Measurements from ENCODE around the gene SGCD.
A peak's percentile ranks its signal among the peaks of the same experiment; 100 is the strongest.

SGCD gene

GRCh38 chr5:156680831-156681230, 353.9 kb downstream of the SGCD start:
- no peaks in the 10 kb centered on the region for H3K27me3 ChIP-seq (ENCODE audit: insufficient read depth, low read length, poor library complexity, severe bottlenecking)
- no peak overlapping the region for H2AFZ ChIP-seq (ENCODE audit: low read length)
- no peaks in the 10 kb centered on the region for H4K20me1 ChIP-seq (ENCODE audit: insufficient read depth, low read length, poor library complexity, severe bottlenecking)
- peaks cover 8% of the 10 kb centered on the region; the same call in 1 of the 2 replicates for H3F3A ChIP-seq (ENCODE audit: low read depth)
- no peaks in the 10 kb centered on the region for H3K79me2 ChIP-seq (ENCODE audit: insufficient read depth, low read length)
- H3K4me1 ChIP-seq (ENCODE audit: insufficient read depth, low read length, poor library complexity, severe bottlenecking): peaks cover 84% of the 10 kb centered on the region
- H3K4me2 ChIP-seq (ENCODE audit: low read depth, low read length, poor library complexity, severe bottlenecking): peak overlapping the region; percentile 72
- H3K9me2 ChIP-seq (replicated peaks; ENCODE audit: low read depth, low read length): no peaks in the 10 kb centered on the region
- TF ChIP-seq CTCF (conservative IDR thresholded peaks at IDR 0.05; ENCODE audit: low read length): no peak
- TF ChIP-seq EZH2phosphoT487 (IDR thresholded peaks at IDR 0.05; ENCODE audit: borderline replicate concordance): no peak
- H3K4me3 ChIP-seq (ENCODE audit: low read length, poor library complexity, severe bottlenecking): no peak overlapping the region
- H3K9me3 ChIP-seq (ENCODE audit: insufficient read depth, low read depth, low read length): no peaks in the 10 kb centered on the region
- H3K36me3 ChIP-seq (ENCODE audit: insufficient read depth, low read length): no peaks in the 10 kb centered on the region
- H3K9ac ChIP-seq (ENCODE audit: low read depth, low read length, poor library complexity, severe bottlenecking): peak overlapping the region; percentile 83

GRCh38 chr5:156681265-156681664, 354.3 kb downstream of the SGCD start:
- Histone ChIP-seq H3K4me2 (ENCODE audit: low read depth, low read length, poor library complexity, severe bottlenecking) (peak overlapping the region; percentile 72), H3F3A (ENCODE audit: low read depth) (peaks cover 8% of the 10 kb centered on the region; the same call in 1 of the 2 replicates), H3K27me3 (ENCODE audit: insufficient read depth, low read length, poor library complexity, severe bottlenecking) (no peaks in the 10 kb centered on the region), H4K20me1 (ENCODE audit: insufficient read depth, low read length, poor library complexity, severe bottlenecking) (no peaks in the 10 kb centered on the region), H2AFZ (ENCODE audit: low read length) (no peak overlapping the region), H3K4me1 (ENCODE audit: insufficient read depth, low read length, poor library complexity, severe bottlenecking) (peaks cover 83% of the 10 kb centered on the region), H3K79me2 (ENCODE audit: insufficient read depth, low read length) (no peaks in the 10 kb centered on the region), H3K9me3 (ENCODE audit: insufficient read depth, low read depth, low read length) (no peaks in the 10 kb centered on the region), H3K9me2 (replicated peaks; ENCODE audit: low read depth, low read length) (no peaks in the 10 kb centered on the region), H3K4me3 (ENCODE audit: low read length, poor library complexity, severe bottlenecking) (no peak overlapping the region), H3K36me3 (ENCODE audit: insufficient read depth, low read length) (no peaks in the 10 kb centered on the region), H3K9ac (ENCODE audit: low read depth, low read length, poor library complexity, severe bottlenecking) (peak overlapping the region; percentile 83)
- TF ChIP-seq EZH2phosphoT487 (IDR thresholded peaks at IDR 0.05; ENCODE audit: borderline replicate concordance) (no peak), CTCF (conservative IDR thresholded peaks at IDR 0.05; ENCODE audit: low read length) (no peak)

GRCh38 chr5:156682971-156683370, 356.0 kb downstream of the SGCD start:
- peak overlapping the region; percentile 56 for H3K4me3 ChIP-seq (ENCODE audit: low read length, poor library complexity, severe bottlenecking)
- H3K9me3 ChIP-seq (ENCODE audit: insufficient read depth, low read depth, low read length): no peaks in the 10 kb centered on the region
- H3K4me1 ChIP-seq (ENCODE audit: insufficient read depth, low read length, poor library complexity, severe bottlenecking): peaks cover 84% of the 10 kb centered on the region
- peaks cover 8% of the 10 kb centered on the region; the same call in 1 of the 2 replicates for H3F3A ChIP-seq (ENCODE audit: low read depth)
- no peaks in the 10 kb centered on the region for H3K9me2 ChIP-seq (replicated peaks; ENCODE audit: low read depth, low read length)
- no peak overlapping the region for H2AFZ ChIP-seq (ENCODE audit: low read length)
- H3K27me3 ChIP-seq (ENCODE audit: insufficient read depth, low read length, poor library complexity, severe bottlenecking): no peaks in the 10 kb centered on the region
- H3K79me2 ChIP-seq (ENCODE audit: insufficient read depth, low read length): no peaks in the 10 kb centered on the region
- H4K20me1 ChIP-seq (ENCODE audit: insufficient read depth, low read length, poor library complexity, severe bottlenecking): no peaks in the 10 kb centered on the region
- TF ChIP-seq CTCF (conservative IDR thresholded peaks at IDR 0.05; ENCODE audit: low read length): no peak
- no peak for TF ChIP-seq EZH2phosphoT487 (IDR thresholded peaks at IDR 0.05; ENCODE audit: borderline replicate concordance)
- no peaks in the 10 kb centered on the region for H3K36me3 ChIP-seq (ENCODE audit: insufficient read depth, low read length)
- peak overlapping the region; percentile 72 for H3K4me2 ChIP-seq (ENCODE audit: low read depth, low read length, poor library complexity, severe bottlenecking)
- H3K9ac ChIP-seq (ENCODE audit: low read depth, low read length, poor library complexity, severe bottlenecking): peak overlapping the region; percentile 83

Data from Loucy (cell line).